K562 (cell line): Measurements from ENCODE around the gene CPHXL2. TPM values are rescaled to one million over a fixed set of nuclear protein-coding genes. Genes with fewer than 3 reads are reported as not detected.

ENCODE experiments used
- ATF1 ChIP-seq, 2 experiments: fragments of 450-650 bp in 1 of 2; IDR thresholded peaks; 2 replicates each; pipeline ENCODE4 v1.6.1; 2016; ENCODE audit warnings: missing compliant biosample characterization in 1 of 2, missing genetic modification characterization in 1 of 2
- BCOR ChIP-seq: fragments of 450-650 bp; IDR thresholded peaks from 2 replicates; pipeline ENCODE4 v1.6.1; 2016
- CBX3 ChIP-seq, 2 experiments: IDR thresholded peaks; 1 replicate in 1 of 2; 2 replicates in 1 of 2; pipeline ENCODE4 v1.6.1; 2012; ENCODE audit warnings: inconsistent platforms in 2 of 2, low read length in 2 of 2, borderline replicate concordance in 1 of 2, control low read depth in 1 of 2
- CXXC5 ChIP-seq: fragments of 250-450 bp; sonication (Bioruptor Pico); IDR thresholded peaks from 2 replicates; pipeline ENCODE4 v1.8.0; 2022; ENCODE audit warnings: inconsistent platforms, mild to moderate bottlenecking, moderate library complexity
- EZH2 ChIP-seq: IDR thresholded peaks from 2 replicates; pipeline ENCODE4 v1.6.1; 2012; ENCODE audit warnings: low read depth, mild to moderate bottlenecking, inconsistent platforms, low read length, borderline replicate concordance
- HNRNPLL ChIP-seq: fragments of 200-400 bp; formaldehyde crosslinking; IDR thresholded peaks from 2 replicates; pipeline ENCODE4 v1.6.1; 2017; ENCODE audit warnings: low read length, low read depth, mild to moderate bottlenecking; ENCODE audit not compliant: poor library complexity, severe bottlenecking
- NFXL1 ChIP-seq: fragments of 450-650 bp; formaldehyde crosslinking; IDR thresholded peaks from 2 replicates; pipeline ENCODE4 v1.4.0; 2021; ENCODE audit warnings: mild to moderate bottlenecking
- NONO ChIP-seq, 2 experiments: fragments of 200-400 bp in 1 of 2; fragments of 450-650 bp in 1 of 2; formaldehyde crosslinking in 1 of 2; IDR thresholded peaks; 2 replicates each; pipeline ENCODE4 v1.6.1; 2017; ENCODE audit warnings: low read depth in 2 of 2, mild to moderate bottlenecking in 2 of 2, moderate library complexity in 2 of 2, low read length in 1 of 2
- POLR2AphosphoS5 ChIP-seq: IDR thresholded peaks from 2 replicates; pipeline ENCODE4 v1.6.1; 2011; ENCODE audit warnings: mild to moderate bottlenecking, low read depth, low read length, moderate library complexity; ENCODE audit not compliant: control insufficient read depth, insufficient read depth
- POLR2B ChIP-seq: fragments of 450-650 bp; IDR thresholded peaks from 2 replicates; pipeline ENCODE4 v1.6.1; 2018; ENCODE audit warnings: low read depth; ENCODE audit not compliant: partially characterized antibody
- SUPT5H ChIP-seq: fragments of 450-650 bp; IDR thresholded peaks from 2 replicates; pipeline ENCODE4 v1.6.1; 2016
- polyA plus RNA-seq, 8 experiments: library from polyadenylated mRNA; depleted of rRNA in 4 of 8; stranded (reverse) in 5 of 8; unstranded in 3 of 8; fragments of >200 nt; fragmentation: Nextera tagmentation in 2 of 8; fragmentation: Illumina TruSeq in 1 of 8; extraction: Ambion mirVana in 2 of 8; extraction: Trizol in 1 of 8; gene quantifications; 2 replicates each; pipeline versions ENCODE4 v1.2.1 to v1.2.3, GENCODE V29; 2011 to 2014; ENCODE audit warnings: inconsistent platforms in 1 of 8, missing spikeins in 1 of 8
- total RNA-seq, 7 experiments: library from RNA; depleted of rRNA in 6 of 7; stranded (reverse); fragments of >200 nt in 6 of 7; fragmentation: Illumina TruSeq in 2 of 7; extraction: Trizol in 2 of 7; gene quantifications; 2 replicates each; pipeline versions ENCODE4 v1.2.1 to v1.2.3, GENCODE V29; 2011 to 2021; ENCODE audit warnings: low replicate concordance in 1 of 7
- TF ChIP-seq, protein P1 (sequence below): fragments of 250-450 bp; sonication (Bioruptor Pico); IDR thresholded peaks from 2 replicates; pipeline ENCODE4 v1.5.0; 2021
- TF ChIP-seq, protein P2 (sequence below): fragments of 450-650 bp; IDR thresholded peaks from 2 replicates; pipeline ENCODE4 v1.6.1; 2016; ENCODE audit warnings: borderline replicate concordance
- TF ChIP-seq, protein P3 (sequence below): fragments of 450-650 bp; IDR thresholded peaks from 2 replicates; pipeline ENCODE4 v1.6.1; 2016; ENCODE audit warnings: antibody characterized with exemption
- TF ChIP-seq, protein P4 (sequence below): fragments of 250-450 bp; sonication (Bioruptor Pico); IDR thresholded peaks from 2 replicates; pipeline ENCODE4 v1.4.0; 2020; ENCODE audit warnings: mild to moderate bottlenecking, moderate library complexity
- TF ChIP-seq, protein P5 (sequence below): fragments of 450-650 bp; IDR thresholded peaks from 2 replicates; pipeline ENCODE4 v1.6.1; 2017; ENCODE audit warnings: antibody characterized with exemption, mild to moderate bottlenecking

CPHXL2 gene
- total and polyA plus RNA-seq, 9 of the 15 experiments (the other 6 are each of a cell fraction or from before 2014, with no cell fraction given), result not detected

DNA sequence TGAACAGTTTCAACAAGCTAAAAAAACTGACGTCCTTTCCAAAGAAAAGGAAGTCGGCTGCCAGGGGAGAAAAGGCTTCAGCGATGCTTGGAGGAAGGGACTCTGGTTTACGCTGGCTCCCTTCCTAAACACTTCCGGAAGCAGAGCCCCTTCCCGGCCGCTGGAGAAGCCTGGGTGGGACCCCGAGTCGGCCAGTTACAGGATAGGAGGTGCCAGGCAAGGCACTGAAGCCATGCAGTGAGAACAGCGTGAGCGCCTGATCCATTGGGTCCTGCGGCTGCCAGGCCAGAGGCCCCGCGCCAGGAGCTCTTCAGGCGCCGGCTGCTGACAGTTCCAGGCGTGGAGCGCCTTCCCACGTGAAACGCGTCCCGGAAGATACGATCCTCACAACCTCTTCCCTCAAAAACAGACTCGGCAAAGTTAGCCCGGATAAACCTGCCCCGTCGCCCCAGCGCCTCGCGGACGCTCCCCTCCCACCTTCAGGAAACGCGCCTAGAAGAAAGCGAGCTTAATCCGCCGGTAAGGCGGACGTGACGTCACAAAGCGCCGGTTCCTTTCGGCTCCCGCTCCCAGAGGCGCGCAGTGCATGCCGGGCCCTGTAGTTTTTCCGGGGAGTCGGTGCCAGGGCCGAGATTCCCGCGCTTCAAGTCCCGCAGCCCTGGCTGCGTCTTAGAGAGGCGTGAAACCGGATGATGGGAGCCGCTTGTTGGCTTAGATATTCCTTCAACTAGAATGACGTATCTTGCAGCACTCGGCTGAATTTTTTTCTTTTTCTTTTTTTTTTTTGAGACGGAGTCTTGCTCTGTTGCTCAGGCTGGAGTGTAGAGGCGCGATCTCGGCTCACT is 53.8 kb downstream of the CPHXL2 start, which contains the start of gene ADAT1 (continued):
- TF ChIP-seq SUPT5H (peak; percentile 87), NFXL1 (CRISPR knock-in tag) (no peak), CBX3 (IDR thresholded peaks at IDR 0.05; ENCODE audit: borderline replicate concordance in 1 of 2, low read length in 2 of 2) (peak in 1 of 2 experiments; percentile 23; a peak in 1 of 3 replicates), CXXC5 (CRISPR knock-in tag) (peak; percentile 96), POLR2AphosphoS5 (peak; percentile 85), EZH2 (no peak), BCOR (no peak), NONO (IDR thresholded peaks at IDR 0.05; ENCODE audit: low read depth in 2 of 2, low read length in 1 of 2) (no peak), ATF1 (CRISPR knock-in tag; IDR thresholded peaks at IDR 0.05) (peak; percentile 80), ATF1 (tag; IDR thresholded peaks at IDR 0.05) (peak; percentile 99), HNRNPLL (no peak), POLR2B (peak; percentile 83)
- TF ChIP-seq, protein P1, sequence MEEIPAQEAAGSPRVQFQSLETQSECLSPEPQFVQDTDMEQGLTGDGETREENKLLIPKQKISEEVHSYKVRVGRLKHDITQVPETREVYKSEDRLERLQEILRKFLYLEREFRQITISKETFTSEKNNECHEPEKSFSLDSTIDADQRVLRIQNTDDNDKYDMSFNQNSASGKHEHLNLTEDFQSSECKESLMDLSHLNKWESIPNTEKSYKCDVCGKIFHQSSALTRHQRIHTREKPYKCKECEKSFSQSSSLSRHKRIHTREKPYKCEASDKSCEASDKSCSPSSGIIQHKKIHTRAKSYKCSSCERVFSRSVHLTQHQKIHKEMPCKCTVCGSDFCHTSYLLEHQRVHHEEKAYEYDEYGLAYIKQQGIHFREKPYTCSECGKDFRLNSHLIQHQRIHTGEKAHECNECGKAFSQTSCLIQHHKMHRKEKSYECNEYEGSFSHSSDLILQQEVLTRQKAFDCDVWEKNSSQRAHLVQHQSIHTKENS (CRISPR knock-in tag), result no peak
- TF ChIP-seq, protein P2, sequence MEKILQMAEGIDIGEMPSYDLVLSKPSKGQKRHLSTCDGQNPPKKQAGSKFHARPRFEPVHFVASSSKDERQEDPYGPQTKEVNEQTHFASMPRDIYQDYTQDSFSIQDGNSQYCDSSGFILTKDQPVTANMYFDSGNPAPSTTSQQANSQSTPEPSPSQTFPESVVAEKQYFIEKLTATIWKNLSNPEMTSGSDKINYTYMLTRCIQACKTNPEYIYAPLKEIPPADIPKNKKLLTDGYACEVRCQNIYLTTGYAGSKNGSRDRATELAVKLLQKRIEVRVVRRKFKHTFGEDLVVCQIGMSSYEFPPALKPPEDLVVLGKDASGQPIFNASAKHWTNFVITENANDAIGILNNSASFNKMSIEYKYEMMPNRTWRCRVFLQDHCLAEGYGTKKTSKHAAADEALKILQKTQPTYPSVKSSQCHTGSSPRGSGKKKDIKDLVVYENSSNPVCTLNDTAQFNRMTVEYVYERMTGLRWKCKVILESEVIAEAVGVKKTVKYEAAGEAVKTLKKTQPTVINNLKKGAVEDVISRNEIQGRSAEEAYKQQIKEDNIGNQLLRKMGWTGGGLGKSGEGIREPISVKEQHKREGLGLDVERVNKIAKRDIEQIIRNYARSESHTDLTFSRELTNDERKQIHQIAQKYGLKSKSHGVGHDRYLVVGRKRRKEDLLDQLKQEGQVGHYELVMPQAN, result peak; percentile 98
- TF ChIP-seq, protein P3, sequence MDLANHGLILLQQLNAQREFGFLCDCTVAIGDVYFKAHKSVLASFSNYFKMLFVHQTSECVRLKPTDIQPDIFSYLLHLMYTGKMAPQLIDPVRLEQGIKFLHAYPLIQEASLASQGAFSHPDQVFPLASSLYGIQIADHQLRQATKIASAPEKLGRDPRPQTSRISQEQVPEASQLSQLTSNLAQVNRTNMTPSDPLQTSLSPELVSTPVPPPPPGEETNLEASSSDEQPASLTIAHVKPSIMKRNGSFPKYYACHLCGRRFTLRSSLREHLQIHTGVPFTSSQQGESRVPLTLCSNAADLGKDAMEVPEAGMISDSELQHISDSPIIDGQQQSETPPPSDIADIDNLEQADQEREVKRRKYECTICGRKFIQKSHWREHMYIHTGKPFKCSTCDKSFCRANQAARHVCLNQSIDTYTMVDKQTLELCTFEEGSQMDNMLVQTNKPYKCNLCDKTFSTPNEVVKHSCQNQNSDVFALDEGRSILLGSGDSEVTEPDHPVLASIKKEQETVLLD, result no peak
- TF ChIP-seq, protein P4, sequence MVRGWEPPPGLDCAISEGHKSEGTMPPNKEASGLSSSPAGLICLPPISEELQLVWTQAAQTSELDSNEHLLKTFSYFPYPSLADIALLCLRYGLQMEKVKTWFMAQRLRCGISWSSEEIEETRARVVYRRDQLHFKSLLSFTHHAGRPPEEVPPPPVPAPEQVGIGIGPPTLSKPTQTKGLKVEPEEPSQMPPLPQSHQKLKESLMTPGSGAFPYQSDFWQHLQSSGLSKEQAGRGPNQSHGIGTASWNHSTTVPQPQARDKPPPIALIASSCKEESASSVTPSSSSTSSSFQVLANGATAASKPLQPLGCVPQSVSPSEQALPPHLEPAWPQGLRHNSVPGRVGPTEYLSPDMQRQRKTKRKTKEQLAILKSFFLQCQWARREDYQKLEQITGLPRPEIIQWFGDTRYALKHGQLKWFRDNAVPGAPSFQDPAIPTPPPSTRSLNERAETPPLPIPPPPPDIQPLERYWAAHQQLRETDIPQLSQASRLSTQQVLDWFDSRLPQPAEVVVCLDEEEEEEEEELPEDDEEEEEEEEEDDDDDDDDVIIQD (CRISPR knock-in tag), result no peak
- TF ChIP-seq, protein P5, sequence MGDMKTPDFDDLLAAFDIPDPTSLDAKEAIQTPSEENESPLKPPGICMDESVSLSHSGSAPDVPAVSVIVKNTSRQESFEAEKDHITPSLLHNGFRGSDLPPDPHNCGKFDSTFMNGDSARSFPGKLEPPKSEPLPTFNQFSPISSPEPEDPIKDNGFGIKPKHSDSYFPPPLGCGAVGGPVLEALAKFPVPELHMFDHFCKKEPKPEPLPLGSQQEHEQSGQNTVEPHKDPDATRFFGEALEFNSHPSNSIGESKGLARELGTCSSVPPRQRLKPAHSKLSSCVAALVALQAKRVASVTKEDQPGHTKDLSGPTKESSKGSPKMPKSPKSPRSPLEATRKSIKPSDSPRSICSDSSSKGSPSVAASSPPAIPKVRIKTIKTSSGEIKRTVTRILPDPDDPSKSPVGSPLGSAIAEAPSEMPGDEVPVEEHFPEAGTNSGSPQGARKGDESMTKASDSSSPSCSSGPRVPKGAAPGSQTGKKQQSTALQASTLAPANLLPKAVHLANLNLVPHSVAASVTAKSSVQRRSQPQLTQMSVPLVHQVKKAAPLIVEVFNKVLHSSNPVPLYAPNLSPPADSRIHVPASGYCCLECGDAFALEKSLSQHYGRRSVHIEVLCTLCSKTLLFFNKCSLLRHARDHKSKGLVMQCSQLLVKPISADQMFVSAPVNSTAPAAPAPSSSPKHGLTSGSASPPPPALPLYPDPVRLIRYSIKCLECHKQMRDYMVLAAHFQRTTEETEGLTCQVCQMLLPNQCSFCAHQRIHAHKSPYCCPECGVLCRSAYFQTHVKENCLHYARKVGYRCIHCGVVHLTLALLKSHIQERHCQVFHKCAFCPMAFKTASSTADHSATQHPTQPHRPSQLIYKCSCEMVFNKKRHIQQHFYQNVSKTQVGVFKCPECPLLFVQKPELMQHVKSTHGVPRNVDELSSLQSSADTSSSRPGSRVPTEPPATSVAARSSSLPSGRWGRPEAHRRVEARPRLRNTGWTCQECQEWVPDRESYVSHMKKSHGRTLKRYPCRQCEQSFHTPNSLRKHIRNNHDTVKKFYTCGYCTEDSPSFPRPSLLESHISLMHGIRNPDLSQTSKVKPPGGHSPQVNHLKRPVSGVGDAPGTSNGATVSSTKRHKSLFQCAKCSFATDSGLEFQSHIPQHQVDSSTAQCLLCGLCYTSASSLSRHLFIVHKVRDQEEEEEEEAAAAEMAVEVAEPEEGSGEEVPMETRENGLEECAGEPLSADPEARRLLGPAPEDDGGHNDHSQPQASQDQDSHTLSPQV, result peak; percentile 72
